Measurements from ENCODE around the gene VPS52. TPM values are rescaled to one million over a fixed set of nuclear protein-coding genes. Genes with fewer than 3 reads are reported as not detected.

VPS52 gene
- total RNA-seq, 1 experiment from 2014 or later = 58.2 TPM

DNA sequence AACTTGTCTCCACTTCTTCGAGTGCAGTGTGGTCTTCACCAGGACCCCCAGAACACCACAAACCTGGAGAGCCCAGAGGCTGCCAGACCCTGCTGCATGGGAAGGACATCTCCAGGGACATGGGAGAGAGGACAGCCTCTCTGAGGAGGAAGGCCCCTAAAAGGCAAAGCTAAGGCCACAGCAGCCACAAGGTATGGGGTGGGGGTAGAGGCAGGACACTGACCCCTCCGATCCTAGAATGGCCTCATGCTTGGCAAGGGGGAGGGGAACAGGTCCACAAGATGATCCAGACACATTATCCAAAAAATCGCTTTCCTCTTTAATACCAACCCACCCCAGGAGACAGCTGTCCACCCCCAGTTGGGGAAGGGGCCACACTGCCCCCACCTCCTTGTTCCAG, 7.1 kb upstream of the VPS52 start:
- H3K36me3 ChIP-seq (ENCODE audit: control insufficient read depth in 1 of 2, insufficient read depth in 2 of 2, low read length in 2 of 2) = peaks cover 25 to 51% of the 10 kb centered on the region in 2 experiments; a peak in 3 of 4 replicates
- CTCF ChIA-PET = interaction anchor here (1.2 to 1.3 kb wide), 2 partner anchors 10 to 128 kb away, joined by 3 to 5 read pairs; partner anchors contain the start of genes PFDN6 and WDR46

More for the DNA sequence above, 7.1 kb upstream of the VPS52 start:
- Histone ChIP-seq H3K79me2 (ENCODE audit: insufficient read depth, low read length) (peaks cover 27% of the 10 kb centered on the region), H3K9me3 (ENCODE audit: control insufficient read depth in 1 of 2, insufficient read depth in 1 of 2, low read depth in 1 of 2, low read length in 2 of 2) (no peaks in the 10 kb centered on the region), H4K20me1 (ENCODE audit: insufficient read depth) (peaks cover 16% of the 10 kb centered on the region), H3K27me3 (ENCODE audit: insufficient read depth, low read length) (no peaks in the 10 kb centered on the region), H3K27ac (ENCODE audit: low read depth, low read length) (peak overlapping the region; percentile 82), H3K9me2 (ENCODE audit: insufficient read depth) (no peaks in the 10 kb centered on the region), H3K4me2 (ENCODE audit: low read length) (no peak overlapping the region), H2AFZ (ENCODE audit: low read depth, low read length, poor library complexity, severe bottlenecking) (no peak overlapping the region), H3K4me1 (ENCODE audit: control insufficient read depth in 1 of 2, insufficient read depth in 2 of 2, low read length in 2 of 2) (peaks cover 39 to 57% of the 10 kb centered on the region in 2 experiments), H3K4me3 (replicated peaks in 1 of 2; ENCODE audit: low read depth in 1 of 2, low read length in 2 of 2) (no peak overlapping the region), H3K9ac (ENCODE audit: low read length) (no peak overlapping the region)
- RAD21 ChIA-PET (ENCODE audit: low non-redundant PET in 1 of 2, low total read pairs in 2 of 2, uncharacterized antibody in 2 of 2, unreplicated experiment in 2 of 2) = no interaction called here
- TF ChIP-seq, protein P1, sequence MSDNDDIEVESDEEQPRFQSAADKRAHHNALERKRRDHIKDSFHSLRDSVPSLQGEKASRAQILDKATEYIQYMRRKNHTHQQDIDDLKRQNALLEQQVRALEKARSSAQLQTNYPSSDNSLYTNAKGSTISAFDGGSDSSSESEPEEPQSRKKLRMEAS (IDR thresholded peaks at IDR 0.05) = no peak
- TF ChIP-seq SP1 (IDR thresholded peaks at IDR 0.05; ENCODE audit: low read depth) (no peak), ZNF274 (IDR thresholded peaks at IDR 0.05; ENCODE audit: low read depth, low read length) (no peak), FOSL1 (IDR thresholded peaks at IDR 0.05; ENCODE audit: low read depth) (no peak), POLR2AphosphoS5 (IDR thresholded peaks at IDR 0.05; ENCODE audit: low read depth, low read length) (no peak), SRF (IDR thresholded peaks at IDR 0.05; ENCODE audit: low read depth) (no peak), SIN3A (IDR thresholded peaks at IDR 0.05; ENCODE audit: low read depth) (no peak), TCF7L2 (IDR thresholded peaks at IDR 0.05; ENCODE audit: borderline replicate concordance, extremely low read depth, insufficient read depth, insufficient read length) (no peak), CBX3 (IDR thresholded peaks at IDR 0.05; ENCODE audit: low read depth) (no peak), POLR2A (IDR thresholded peaks at IDR 0.05; ENCODE audit: borderline replicate concordance, extremely low read depth, insufficient read depth, insufficient read length) (no peak), ZFX (IDR thresholded peaks at IDR 0.05) (no peak), RAD21 (IDR thresholded peaks at IDR 0.05; ENCODE audit: low read depth) (no peak)
- TF ChIP-seq, protein P2, sequence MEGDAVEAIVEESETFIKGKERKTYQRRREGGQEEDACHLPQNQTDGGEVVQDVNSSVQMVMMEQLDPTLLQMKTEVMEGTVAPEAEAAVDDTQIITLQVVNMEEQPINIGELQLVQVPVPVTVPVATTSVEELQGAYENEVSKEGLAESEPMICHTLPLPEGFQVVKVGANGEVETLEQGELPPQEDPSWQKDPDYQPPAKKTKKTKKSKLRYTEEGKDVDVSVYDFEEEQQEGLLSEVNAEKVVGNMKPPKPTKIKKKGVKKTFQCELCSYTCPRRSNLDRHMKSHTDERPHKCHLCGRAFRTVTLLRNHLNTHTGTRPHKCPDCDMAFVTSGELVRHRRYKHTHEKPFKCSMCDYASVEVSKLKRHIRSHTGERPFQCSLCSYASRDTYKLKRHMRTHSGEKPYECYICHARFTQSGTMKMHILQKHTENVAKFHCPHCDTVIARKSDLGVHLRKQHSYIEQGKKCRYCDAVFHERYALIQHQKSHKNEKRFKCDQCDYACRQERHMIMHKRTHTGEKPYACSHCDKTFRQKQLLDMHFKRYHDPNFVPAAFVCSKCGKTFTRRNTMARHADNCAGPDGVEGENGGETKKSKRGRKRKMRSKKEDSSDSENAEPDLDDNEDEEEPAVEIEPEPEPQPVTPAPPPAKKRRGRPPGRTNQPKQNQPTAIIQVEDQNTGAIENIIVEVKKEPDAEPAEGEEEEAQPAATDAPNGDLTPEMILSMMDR (IDR thresholded peaks at IDR 0.05 in 2 of 3, conservative IDR thresholded peaks at IDR 0.05 in 1 of 3; ENCODE audit: borderline replicate concordance in 1 of 3, insufficient read depth in 1 of 3, low read depth in 2 of 3, low read length in 2 of 3) = no peak
- POLR2A ChIA-PET = interaction anchor here (1.3 to 2.4 kb wide), 2 partner anchors 30 to 39 kb away, joined by 3 to 11 read pairs; no protein-coding TSS in a partner anchor
- ATAC-seq (no peak), DNase-seq (ENCODE audit: low read depth, low spot score) (no peak)
- intact Hi-C loops (cut with micrococcal nuclease) = loop anchor here (1.0 kb wide), 1 partner anchor 66 kb away; no protein-coding TSS in a partner anchor
- no TSS peak for BruUV-seq (replicated peaks)

Measured in HCT116 (cell line).